CD14-positive monocyte (primary cell): ENCODE results near the gene GMDS. TPM values are rescaled to one million over a fixed set of nuclear protein-coding genes. Genes with fewer than 3 reads are reported as not detected.

ENCODE experiments used
- DNase-seq, 3 donors: peaks; one replicate each; pipeline ENCODE4 v3.0.0-alpha.2; 2011 to 2022
- H2AFZ ChIP-seq: 2 replicates; pipeline ENCODE4 v1.6.0; 2012; ENCODE audit warnings: mild to moderate bottlenecking, low read depth, low read length, inconsistent platforms; ENCODE audit not compliant: insufficient read depth, poor library complexity, severe bottlenecking
- H3K27ac ChIP-seq, 2 donors: 1 replicate in 1 of 2; 2 replicates in 1 of 2; pipeline ENCODE4 v1.5.1; 2012 to 2013; ENCODE audit warnings: low read length in 2 of 2, control low read depth in 1 of 2, inconsistent platforms in 1 of 2, low read depth in 1 of 2, mild to moderate bottlenecking in 1 of 2
- H3K27me3 ChIP-seq, 2 donors: one replicate each; pipeline versions ENCODE4 v1.6.0 to v1.6.1; 2011 to 2013; ENCODE audit warnings: low read length in 2 of 2; ENCODE audit not compliant: control insufficient read depth in 2 of 2, insufficient read depth in 2 of 2
- H3K36me3 ChIP-seq, 2 donors: replicated peaks in 1 of 2; 1 replicate in 1 of 2; 2 replicates in 1 of 2; pipeline versions ENCODE4 v1.5.1 to v1.6.1; 2012 to 2013; ENCODE audit warnings: low read length in 2 of 2, control low read depth in 1 of 2, inconsistent platforms in 1 of 2, mild to moderate bottlenecking in 1 of 2; ENCODE audit not compliant: insufficient read depth in 2 of 2, control insufficient read depth in 1 of 2
- H3K4me1 ChIP-seq, 2 donors: 1 replicate in 1 of 2; 2 replicates in 1 of 2; pipeline versions ENCODE4 v1.5.1 to v1.6.1; 2012 to 2013; ENCODE audit warnings: low read length in 2 of 2, control low read depth in 1 of 2, inconsistent platforms in 1 of 2, mild to moderate bottlenecking in 1 of 2, moderate library complexity in 1 of 2; ENCODE audit not compliant: insufficient read depth in 2 of 2, control insufficient read depth in 1 of 2
- H3K4me2 ChIP-seq: replicated peaks from 2 replicates; pipeline ENCODE3; 2012; ENCODE audit warnings: low read length, moderate library complexity, mild to moderate bottlenecking; ENCODE audit not compliant: poor library complexity, severe bottlenecking; ENCODE audit errors: extremely low read depth
- H3K4me3 ChIP-seq, 3 experiments: fragments of 200-600 bp in 1 of 3; sonication (generic) in 1 of 3; replicated peaks in 1 of 3; 1 replicate in 2 of 3; 2 replicates in 1 of 3; pipeline ENCODE4 v1.5.1; 2011 to 2013; ENCODE audit warnings: low read length in 3 of 3, mild to moderate bottlenecking in 3 of 3, control low read depth in 2 of 3, low read depth in 2 of 3, inconsistent platforms in 1 of 3, moderate library complexity in 1 of 3
- H3K79me2 ChIP-seq: 2 replicates; pipeline ENCODE4 v1.6.0; 2012; ENCODE audit warnings: mild to moderate bottlenecking, control low read depth, inconsistent platforms, low read length, moderate library complexity; ENCODE audit not compliant: insufficient read depth
- H3K9ac ChIP-seq: 2 replicates; pipeline ENCODE4 v1.6.0; 2017; ENCODE audit warnings: low read length, mild to moderate bottlenecking; ENCODE audit not compliant: insufficient read depth, poor library complexity, severe bottlenecking
- H3K9me3 ChIP-seq, 2 donors: replicated peaks in 1 of 2; 1 replicate in 1 of 2; 2 replicates in 1 of 2; pipeline versions ENCODE4 v1.5.1 to v1.6.1; 2012 to 2013; ENCODE audit warnings: low read length in 2 of 2, control low read depth in 1 of 2; ENCODE audit not compliant: control insufficient read depth in 1 of 2, insufficient read depth in 1 of 2
- H4K20me1 ChIP-seq: 2 replicates; pipeline ENCODE4 v1.6.0; 2012; ENCODE audit warnings: mild to moderate bottlenecking, low read length, control low read depth, moderate library complexity; ENCODE audit not compliant: insufficient read depth
- H3K27ac Mint-ChIP-seq, 7 donors: one replicate each; pipeline ENCODE4 v1.8.0; 2020; ENCODE audit warnings: mild to moderate bottlenecking in 7 of 7, mixed read lengths in 7 of 7, moderate library complexity in 6 of 7, inconsistent platforms in 2 of 7
- H3K27me3 Mint-ChIP-seq, 3 donors: one replicate each; pipeline ENCODE4 v1.8.0; 2021 to 2022; ENCODE audit warnings: low read depth in 3 of 3, mild to moderate bottlenecking in 3 of 3, mixed read lengths in 3 of 3, moderate library complexity in 3 of 3, inconsistent platforms in 1 of 3
- H3K36me3 Mint-ChIP-seq, 2 donors: one replicate each; pipeline ENCODE4 v1.8.0; 2020; ENCODE audit warnings: mixed read lengths in 2 of 2, inconsistent platforms in 1 of 2, mild to moderate bottlenecking in 1 of 2
- H3K4me1 Mint-ChIP-seq: one replicate; pipeline ENCODE4 v1.8.0; 2020; ENCODE audit warnings: mild to moderate bottlenecking, mixed read lengths
- H3K4me3 Mint-ChIP-seq, 2 donors: one replicate each; pipeline ENCODE4 v1.8.0; 2020; ENCODE audit warnings: mild to moderate bottlenecking in 2 of 2, mixed read lengths in 2 of 2, moderate library complexity in 1 of 2
- H3K9me3 Mint-ChIP-seq, 7 donors: one replicate each; pipeline ENCODE4 v1.8.0; 2020 to 2022; ENCODE audit warnings: mixed read lengths in 7 of 7, mild to moderate bottlenecking in 6 of 7, moderate library complexity in 6 of 7, inconsistent platforms in 2 of 7
- WGBS: methylation state at CpG from one replicate; pipeline ENCODE4 v1.1.5; 2013; ENCODE audit warnings: missing lambda C conversion rate; ENCODE audit not compliant: insufficient coverage; 5-methylcytosine and 5-hydroxymethylcytosine counted together
- intact Hi-C, 2 donors: fragments of 100-400 bp; cut with micrococcal nuclease; formaldehyde crosslinking; loops; one replicate each; pipeline versions ENCODE4 v1.15.0 to v1.15.1; 2023
- polyA plus RNA-seq, 3 donors: library from polyadenylated mRNA; depleted of rRNA in 1 of 3; unstranded in 2 of 3; stranded (reverse) in 1 of 3; fragments of 300-500 nt in 2 of 3; fragments of >200 nt in 1 of 3; fragmentation: Illumina TruSeq in 2 of 3; gene quantifications; 1 replicate in 2 of 3; 2 replicates in 1 of 3; pipeline ENCODE4 v1.2.3, GENCODE V29; 2012 to 2021
- TF ChIP-seq, protein P1 (sequence below): fragments of 200-600 bp; IDR thresholded peaks from one replicate; pipeline ENCODE4 v1.8.0; 2022; ENCODE audit warnings: antibody characterized with exemption, mild to moderate bottlenecking

GMDS gene
- polyA plus RNA-seq, 3 donors = 10.5 to 19.9 (median 17.6) TPM

GRCh38 chr6:1590580-1590979 is 654.8 kb downstream of the GMDS start:
- Histone ChIP-seq H3K9ac (no peak overlapping the region), H3K4me3 (no peak overlapping the region), H2AFZ (no peak overlapping the region), H3K4me1 (no peaks in the 10 kb centered on the region), H3K79me2 (no peaks in the 10 kb centered on the region), H3K27me3 (peaks cover 0 to 18% of the 10 kb centered on the region in 2 donors), H4K20me1 (no peaks in the 10 kb centered on the region), H3K4me2 (no peak overlapping the region), H3K36me3 (no peaks in the 10 kb centered on the region), H3K9me3 (no peaks in the 10 kb centered on the region), H3K27ac (no peak overlapping the region)
- intact Hi-C loops = loop anchor here in 1 of 2 donors (10.0 kb wide), 1 partner anchor 1174 kb away; the partner anchor contains the start of gene WRNIP1
- Mint-ChIP-seq H3K4me3 (no peak overlapping the region), H3K27me3 (peaks cover 10 to 32% (median 13%) of the 10 kb centered on the region in 3 donors), H3K9me3 (peaks cover 0 to 4% (median 0%) of the 10 kb centered on the region in 7 donors), H3K36me3 (no peaks in the 10 kb centered on the region), H3K4me1 (no peaks in the 10 kb centered on the region), H3K27ac (no peak overlapping the region)
- no peak for DNase-seq
- 90% methylated on average over 5 of the region's 9 CpGs for whole genome bisulfite sequencing
- TF ChIP-seq, protein P1, sequence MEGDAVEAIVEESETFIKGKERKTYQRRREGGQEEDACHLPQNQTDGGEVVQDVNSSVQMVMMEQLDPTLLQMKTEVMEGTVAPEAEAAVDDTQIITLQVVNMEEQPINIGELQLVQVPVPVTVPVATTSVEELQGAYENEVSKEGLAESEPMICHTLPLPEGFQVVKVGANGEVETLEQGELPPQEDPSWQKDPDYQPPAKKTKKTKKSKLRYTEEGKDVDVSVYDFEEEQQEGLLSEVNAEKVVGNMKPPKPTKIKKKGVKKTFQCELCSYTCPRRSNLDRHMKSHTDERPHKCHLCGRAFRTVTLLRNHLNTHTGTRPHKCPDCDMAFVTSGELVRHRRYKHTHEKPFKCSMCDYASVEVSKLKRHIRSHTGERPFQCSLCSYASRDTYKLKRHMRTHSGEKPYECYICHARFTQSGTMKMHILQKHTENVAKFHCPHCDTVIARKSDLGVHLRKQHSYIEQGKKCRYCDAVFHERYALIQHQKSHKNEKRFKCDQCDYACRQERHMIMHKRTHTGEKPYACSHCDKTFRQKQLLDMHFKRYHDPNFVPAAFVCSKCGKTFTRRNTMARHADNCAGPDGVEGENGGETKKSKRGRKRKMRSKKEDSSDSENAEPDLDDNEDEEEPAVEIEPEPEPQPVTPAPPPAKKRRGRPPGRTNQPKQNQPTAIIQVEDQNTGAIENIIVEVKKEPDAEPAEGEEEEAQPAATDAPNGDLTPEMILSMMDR = no peak

DNA sequence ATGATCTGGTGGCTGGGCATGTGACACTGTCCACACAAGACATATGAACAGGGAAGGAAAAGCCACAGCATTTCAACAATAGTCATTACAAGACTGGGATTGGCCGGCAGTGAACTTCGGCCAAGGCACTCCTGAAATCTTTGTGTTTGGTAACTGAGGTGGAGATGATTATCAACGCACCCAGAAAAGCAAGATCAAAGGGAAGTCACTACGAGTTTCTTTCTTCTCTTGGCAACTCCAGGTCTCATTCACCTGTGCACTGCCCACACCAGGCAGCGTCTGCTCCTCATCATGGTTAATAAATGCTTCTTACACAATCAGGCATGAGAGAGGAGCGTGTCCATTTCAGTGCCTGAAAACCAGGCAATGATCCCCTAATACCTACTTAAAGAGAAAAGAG is 656.2 kb downstream of the GMDS start:
- Mint-ChIP-seq H3K36me3 (no peaks in the 10 kb centered on the region), H3K9me3 (peaks cover 0 to 5% (median 2%) of the 10 kb centered on the region in 7 donors), H3K27ac (no peak overlapping the region), H3K27me3 (peaks cover 8 to 23% (median 10%) of the 10 kb centered on the region in 3 donors), H3K4me1 (no peaks in the 10 kb centered on the region), H3K4me3 (no peak overlapping the region)
- Histone ChIP-seq H3K27ac (no peak overlapping the region), H3K9me3 (no peaks in the 10 kb centered on the region), H3K4me2 (no peak overlapping the region), H3K4me3 (no peak overlapping the region), H4K20me1 (no peaks in the 10 kb centered on the region), H3K27me3 (peaks cover 0 to 13% of the 10 kb centered on the region in 2 donors), H3K36me3 (no peaks in the 10 kb centered on the region), H3K4me1 (no peaks in the 10 kb centered on the region), H2AFZ (no peak overlapping the region), H3K79me2 (no peaks in the 10 kb centered on the region), H3K9ac (no peak overlapping the region)
- TF ChIP-seq, protein P1 = no peak
- no peak for DNase-seq
- intact Hi-C loops = no loop called here
- 93% methylated on average over 4 of the region's 6 CpGs for WGBS
